Motor neuron (in vitro differentiated cells): ENCODE measurements around the gene TMEM101. TPM values are rescaled to one million over a fixed set of nuclear protein-coding genes. Genes with fewer than 3 reads are reported as not detected.
A peak's percentile ranks its signal among the peaks of the same experiment; 100 is the strongest.

Experiments
- ATAC-seq, 8 experiments: fragments of 200-7000 bp; cut with Tn5 transposase; replicated peaks in 6 of 8; 2 replicates each; pipeline ENCODE4 v1.8.0; 2021; ENCODE audit warnings: mild to moderate bottlenecking in 8 of 8, moderate library complexity in 8 of 8
- H3K27ac ChIP-seq, 2 donors: fragments of 250-450 bp; sonication (Bioruptor Pico); 2 replicates each; pipeline ENCODE4 v1.9.0; 2021; ENCODE audit warnings: antibody characterized with exemption in 2 of 2, mild to moderate bottlenecking in 2 of 2, moderate library complexity in 1 of 2
- H3K4me1 ChIP-seq, 2 donors: fragments of 250-450 bp; sonication (Bioruptor Pico); replicated peaks in 1 of 2; 2 replicates each; pipeline ENCODE4 v1.6.1; 2021; ENCODE audit warnings: antibody characterized with exemption in 2 of 2, mild to moderate bottlenecking in 2 of 2, moderate library complexity in 1 of 2
- H3K4me3 ChIP-seq, 5 donors: fragments of 250-450 bp; sonication (Bioruptor Pico); 2 replicates each; pipeline ENCODE4 v1.9.0; 2021; ENCODE audit warnings: antibody characterized with exemption in 5 of 5, mild to moderate bottlenecking in 5 of 5, moderate library complexity in 4 of 5
- WGBS, 10 experiments: fragments of 450-650 bp; shearing (Covaris generic); methylation state at CpG; one replicate each; pipeline ENCODE4 v1.0.0; 2022; 5-methylcytosine and 5-hydroxymethylcytosine counted together
- in situ Hi-C, 9 experiments: fragments of 400-800 bp; cut with MboI; loops; one replicate each; pipeline ENCODE4 v1.15.0; 2021; ENCODE audit warnings: low sequenced_read_pairs in 9 of 9, low pct_unique_long_range_greater_than_20kb in 2 of 9; ENCODE audit not compliant: unreplicated experiment in 9 of 9
- total RNA-seq, 8 experiments: library from RNA; unstranded; fragments of 300-600 nt; gene quantifications; 2 replicates each; pipeline versions ENCODE4 v1.2.3 to v1.2.4, GENCODE V29; 2022

Gene TMEM101
- total RNA-seq, 8 experiments from 2014 or later: 24.5 to 49.3 (median 34.4) TPM

DNA sequence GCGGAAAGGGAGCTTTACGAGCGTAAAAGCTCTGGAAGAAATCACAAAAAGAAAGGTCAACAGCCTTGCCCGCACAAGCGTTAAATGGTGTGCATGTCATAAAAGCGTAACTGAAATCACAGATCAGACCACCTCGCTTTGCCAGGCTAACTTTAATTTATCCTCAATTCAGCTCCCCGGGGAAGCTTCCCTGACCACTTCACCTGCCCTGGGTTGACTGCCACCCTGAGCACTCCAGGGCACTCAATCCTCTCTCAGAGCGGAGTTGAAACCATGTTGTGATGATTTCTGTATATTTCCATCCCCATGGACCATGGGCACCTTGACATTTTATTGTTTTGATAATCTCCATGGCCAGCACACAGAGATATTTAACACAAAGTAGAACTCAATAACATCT is 26.5 kb downstream of the TMEM101 start:
- Histone ChIP-seq H3K4me3 (no peak overlapping the region), H3K4me1 (peaks cover 0 to 6% of the 10 kb centered on the region in 2 donors), H3K27ac (no peak overlapping the region)
- ATAC-seq: no peak
- WGBS, 10 experiments: 0 to 100% (median 82%) methylated on average over 1 to 9 of the region's 9 CpGs
- in situ Hi-C loops: no loop called here

DNA sequence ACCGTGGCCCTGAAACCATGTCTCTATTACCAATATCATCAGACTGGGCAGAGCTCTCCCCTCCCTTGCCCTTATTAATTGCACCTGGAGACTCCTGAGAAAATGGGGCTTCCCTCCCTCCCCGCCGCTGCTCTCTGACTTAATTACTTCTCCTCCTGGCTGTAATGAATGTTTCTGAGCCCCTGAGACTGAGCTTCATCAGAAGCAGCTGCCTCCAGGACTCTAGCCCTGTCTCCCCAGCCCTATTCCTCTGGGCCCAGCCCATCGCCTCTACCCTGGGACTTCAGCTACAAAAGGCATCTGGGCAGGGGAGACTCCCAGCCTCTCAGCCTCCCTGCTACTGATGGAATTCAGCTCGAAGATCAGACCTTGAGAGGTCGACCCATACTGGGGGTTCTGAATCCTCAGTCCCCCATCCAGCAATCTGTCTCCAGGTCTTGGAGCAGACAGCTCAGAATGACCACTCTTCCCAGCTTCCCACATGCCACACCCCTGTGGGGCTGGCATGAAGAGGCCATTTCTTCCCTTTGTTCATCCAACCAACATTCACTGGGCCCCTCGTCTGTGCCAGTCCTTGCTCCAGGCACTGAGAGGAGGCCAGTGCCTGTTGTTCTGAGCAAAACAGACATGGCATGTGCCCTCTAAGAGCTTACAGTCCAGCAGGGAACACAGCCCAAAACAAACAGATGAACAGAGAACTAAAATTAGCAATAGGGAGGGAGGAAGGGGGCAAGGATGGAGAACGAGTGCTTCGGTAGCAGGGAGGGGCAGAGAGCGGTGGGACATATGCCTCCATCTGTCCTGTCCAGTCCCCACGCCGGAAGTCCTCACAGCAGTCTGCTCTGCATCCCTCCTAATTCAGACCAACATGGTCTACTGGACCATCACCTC is 27.4 kb downstream of the TMEM101 start:
- Histone ChIP-seq H3K4me3 (no peak overlapping the region), H3K27ac (no peak overlapping the region), H3K4me1 (peaks cover 0 to 6% of the 10 kb centered on the region in 2 donors)
- WGBS, 10 experiments: 33 to 100% (median 53%) methylated on average over 1 to 6 of the region's 12 CpGs; no CpG with 5 or more reads in 2 of the 10 experiments
- ATAC-seq: no peak
- in situ Hi-C loops: no loop called here

DNA sequence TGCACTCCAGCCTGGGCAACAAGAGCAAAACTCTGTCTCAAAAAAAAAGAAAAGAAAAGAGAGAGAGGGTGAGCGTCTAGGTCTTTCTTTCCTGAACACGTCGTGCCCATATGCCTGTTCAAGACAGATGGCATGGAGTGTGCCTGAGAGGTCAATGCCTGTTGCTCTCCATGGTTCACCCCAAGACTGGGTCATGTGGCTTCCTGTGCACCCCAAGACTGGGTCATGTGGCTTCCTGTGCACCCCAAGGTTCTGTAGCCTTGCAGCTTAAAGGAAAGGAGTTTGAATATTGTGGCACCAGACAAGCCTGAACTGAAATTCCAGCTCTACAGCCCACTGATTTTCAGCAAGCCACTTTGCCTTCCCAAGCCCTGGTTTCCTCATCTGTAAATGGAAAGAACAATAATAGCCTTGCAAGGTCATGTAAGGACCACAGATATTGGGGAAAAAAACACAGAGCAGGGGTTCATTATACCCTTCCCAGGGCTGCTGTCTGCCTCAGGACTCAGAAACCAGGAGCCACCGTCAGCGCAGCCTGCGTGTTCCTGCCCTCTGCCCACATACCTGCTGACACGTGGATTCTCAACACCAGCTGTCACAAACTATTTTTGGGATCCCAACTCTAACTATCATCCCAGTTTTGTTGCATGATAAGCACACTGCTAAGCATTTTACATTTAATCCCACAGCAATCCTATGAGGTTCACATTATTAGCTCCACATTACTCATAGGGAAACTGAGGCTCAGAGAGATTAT is 28.4 kb downstream of the TMEM101 start:
- Histone ChIP-seq H3K27ac (no peak overlapping the region), H3K4me3 (no peak overlapping the region), H3K4me1 (peaks cover 0 to 6% of the 10 kb centered on the region in 2 donors)
- WGBS, 10 experiments: 84 to 100% (median 100%) methylated on average over 1 to 6 of the region's 7 CpGs; no CpG with 5 or more reads in 3 of the 10 experiments
- ATAC-seq: no peak
- in situ Hi-C loops: no loop called here

DNA sequence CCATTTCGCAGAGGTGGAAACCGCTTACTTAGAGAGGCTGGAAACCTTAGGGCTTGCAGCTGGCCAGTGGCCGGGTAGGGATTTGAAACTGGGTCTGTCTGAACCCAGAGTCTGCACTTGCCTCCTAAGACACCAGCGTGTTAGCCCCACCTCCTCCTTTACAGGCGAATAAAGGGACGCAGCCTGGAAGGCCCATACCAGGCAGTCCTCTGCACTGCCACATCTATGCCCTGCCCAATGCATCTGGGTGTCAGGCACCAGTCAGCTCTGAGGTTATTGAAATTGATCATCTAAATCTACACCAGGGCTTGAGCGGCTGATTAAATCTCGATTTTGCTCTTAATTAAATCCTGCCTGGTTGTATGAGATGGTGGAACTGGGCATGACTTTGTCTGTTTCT is 30.2 kb downstream of the TMEM101 start:
- in situ Hi-C loops: no loop called here
- Histone ChIP-seq H3K4me1 (peaks cover 0 to 6% of the 10 kb centered on the region in 2 donors), H3K27ac (no peak overlapping the region), H3K4me3 (peak overlapping the region in 2 of 5 donors; percentile 34 to 42)
- ATAC-seq: no peak
- WGBS, 10 experiments: 51 to 100% (median 82%) methylated on average over 1 to 5 of the region's 8 CpGs; no CpG with 5 or more reads in 1 of the 10 experiments

DNA sequence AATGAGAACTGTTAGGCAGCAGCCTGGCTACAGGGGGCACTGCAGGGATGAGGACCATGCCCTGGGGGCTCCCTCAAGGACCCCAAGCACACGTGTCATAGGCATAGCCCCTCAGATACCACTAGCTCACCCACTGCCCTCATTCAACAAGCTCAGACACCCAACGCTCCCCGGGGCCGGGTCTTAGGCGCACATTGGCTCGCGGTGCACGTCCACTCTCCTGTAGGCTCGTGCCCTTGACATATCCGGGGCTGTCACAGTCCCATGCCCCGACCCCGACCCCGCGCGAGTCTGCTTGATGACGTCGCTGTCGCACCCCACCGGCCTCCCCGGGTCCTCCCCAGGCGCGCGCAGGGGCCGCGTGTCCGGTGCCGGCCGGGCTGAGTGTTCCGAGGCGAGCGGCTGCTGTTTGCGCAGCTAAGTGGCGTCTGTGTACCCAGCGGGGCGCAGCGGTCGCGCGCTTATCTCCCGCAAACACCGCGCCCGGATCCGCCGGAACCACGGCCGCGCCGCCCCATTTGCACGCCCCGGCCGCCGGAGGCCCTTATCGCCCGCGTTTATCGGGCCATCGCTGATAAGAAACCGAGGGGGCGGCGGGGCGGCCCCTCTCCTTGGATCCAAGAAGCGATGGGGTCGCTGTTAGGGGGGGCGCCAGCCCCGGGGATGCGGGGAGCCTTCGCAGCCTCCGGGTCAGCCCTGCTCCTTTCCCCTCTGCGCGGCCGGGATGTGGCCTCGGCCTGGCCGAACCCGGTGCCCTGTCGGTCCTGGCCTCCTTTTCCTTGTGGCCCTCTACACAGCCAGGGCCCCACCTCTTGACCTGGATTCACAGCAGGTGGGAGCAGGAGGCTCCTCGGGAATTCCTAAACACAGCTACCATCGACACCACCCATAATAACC is 31.0 kb downstream of the TMEM101 start:
- WGBS, 10 experiments: 0 to 30% (median 2%) methylated on average over 1 to 12 of the region's 78 CpGs; no CpG with 5 or more reads in 6 of the 10 experiments
- Histone ChIP-seq H3K27ac (no peak overlapping the region), H3K4me3 (peak overlapping the region; percentile 20 to 42 (median 29)), H3K4me1 (peaks cover 0 to 6% of the 10 kb centered on the region in 2 donors)
- in situ Hi-C loops: no loop called here
- peak in 7 of 8 experiments; percentile 60 to 95 (median 90) for ATAC-seq

DNA sequence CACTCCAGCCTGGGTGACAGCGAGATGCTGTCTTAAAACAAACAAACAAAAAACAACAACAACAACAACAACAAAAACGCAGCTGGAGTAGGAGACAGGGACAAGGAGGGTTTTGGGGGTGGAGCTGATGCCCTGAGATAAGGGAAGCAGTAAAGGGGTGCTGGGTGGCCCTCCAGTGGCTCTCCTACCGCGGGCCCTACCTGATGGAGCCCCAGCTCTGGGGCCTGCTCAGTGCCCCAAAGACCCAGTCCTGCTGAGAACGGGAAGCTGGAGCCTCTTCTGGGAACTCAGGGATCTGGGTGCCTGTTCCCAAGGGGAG is 31.6 kb downstream of the TMEM101 start:
- Histone ChIP-seq H3K27ac (no peak overlapping the region), H3K4me3 (no peak overlapping the region), H3K4me1 (peaks cover 0 to 3% of the 10 kb centered on the region in 2 donors)
- 0 to 100% (median 51%) methylated on average over 1 to 3 of the region's 5 CpGs; no CpG with 5 or more reads in 4 of the 10 experiments for WGBS, 10 experiments
- in situ Hi-C loops: no loop called here
- ATAC-seq: no peak

DNA sequence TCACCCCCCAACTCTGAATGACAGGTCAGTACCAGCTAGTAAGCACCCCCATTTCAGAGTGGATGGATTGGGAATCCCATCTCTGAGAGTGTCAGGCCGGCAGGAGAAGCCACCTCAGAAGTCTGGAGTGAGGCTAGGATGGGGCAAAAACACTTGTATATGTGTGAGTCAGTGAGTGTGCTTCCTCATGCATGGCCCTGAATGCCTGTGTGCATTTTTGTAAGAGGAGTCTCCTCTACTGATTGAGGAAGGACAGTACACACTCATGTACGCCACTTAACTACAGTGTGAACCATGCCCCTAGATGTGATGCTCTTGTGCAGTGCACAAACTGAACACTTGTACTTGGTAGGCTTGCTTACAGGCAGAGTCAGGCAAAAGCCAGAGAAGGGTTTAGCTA is 32.6 kb downstream of the TMEM101 start:
- WGBS, 10 experiments: 71 to 100% (median 73%) methylated on average over 1 to 2 of the region's 2 CpGs; no CpG with 5 or more reads in 7 of the 10 experiments
- H3K4me1 ChIP-seq: no peaks in the 10 kb centered on the region
- no peak overlapping the region for H3K27ac ChIP-seq
- in situ Hi-C loops: no loop called here
- no peak for ATAC-seq
- H3K4me3 ChIP-seq: no peak overlapping the region

DNA sequence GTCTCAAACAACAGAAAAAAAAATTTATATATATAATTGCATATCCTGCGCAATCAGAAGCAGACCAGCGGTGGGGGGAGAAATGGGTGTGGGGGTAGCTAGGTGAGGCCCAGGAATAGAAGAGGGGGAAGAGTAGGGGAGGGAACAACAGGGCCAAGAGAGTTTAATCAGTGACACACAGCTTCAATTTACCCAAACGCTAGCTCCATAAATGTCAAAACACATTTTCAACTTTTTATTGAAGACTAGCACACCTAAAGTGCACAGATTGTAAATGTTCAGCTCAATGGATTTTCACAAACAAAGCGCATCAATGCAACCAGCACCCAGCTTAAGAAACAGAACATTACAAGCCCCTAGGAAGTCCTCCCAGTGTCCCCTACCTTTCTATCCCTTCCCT is 35.1 kb downstream of the TMEM101 start:
- H3K27ac ChIP-seq: no peak overlapping the region
- ATAC-seq: no peak
- in situ Hi-C loops: no loop called here
- H3K4me3 ChIP-seq: no peak overlapping the region
- peaks cover 4 to 8% of the 10 kb centered on the region in 2 donors for H3K4me1 ChIP-seq
- WGBS, 10 experiments: 40 to 100% (median 80%) methylated on average over 1 to 4 of the region's 4 CpGs; no CpG with 5 or more reads in 2 of the 10 experiments

DNA sequence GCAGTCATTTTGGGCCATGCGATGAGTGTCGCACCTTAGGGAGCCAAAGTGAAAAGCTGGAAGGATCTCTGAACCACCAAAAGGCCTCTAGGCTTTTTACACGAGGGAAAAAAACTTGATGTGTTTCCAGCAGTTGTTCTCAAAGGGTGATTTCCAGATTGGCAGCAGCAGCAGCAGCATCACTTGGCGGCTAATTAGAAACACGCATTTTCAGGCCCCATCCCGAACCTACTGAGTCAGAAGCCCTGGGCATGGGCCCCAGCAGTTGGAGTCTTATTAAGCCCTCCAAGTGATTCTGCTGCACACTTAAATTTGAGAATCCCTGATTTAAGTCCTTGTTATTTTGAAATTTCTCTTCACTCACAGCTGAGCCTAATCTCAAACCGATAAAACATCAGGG is 35.8 kb downstream of the TMEM101 start:
- Histone ChIP-seq H3K4me3 (no peak overlapping the region), H3K4me1 (peaks cover 8 to 9% of the 10 kb centered on the region in 2 donors), H3K27ac (no peak overlapping the region)
- in situ Hi-C loops: no loop called here
- ATAC-seq: no peak
- WGBS, 10 experiments: 10 to 75% (median 55%) methylated on average over 2 to 7 of the region's 7 CpGs; no CpG with 5 or more reads in 2 of the 10 experiments

DNA sequence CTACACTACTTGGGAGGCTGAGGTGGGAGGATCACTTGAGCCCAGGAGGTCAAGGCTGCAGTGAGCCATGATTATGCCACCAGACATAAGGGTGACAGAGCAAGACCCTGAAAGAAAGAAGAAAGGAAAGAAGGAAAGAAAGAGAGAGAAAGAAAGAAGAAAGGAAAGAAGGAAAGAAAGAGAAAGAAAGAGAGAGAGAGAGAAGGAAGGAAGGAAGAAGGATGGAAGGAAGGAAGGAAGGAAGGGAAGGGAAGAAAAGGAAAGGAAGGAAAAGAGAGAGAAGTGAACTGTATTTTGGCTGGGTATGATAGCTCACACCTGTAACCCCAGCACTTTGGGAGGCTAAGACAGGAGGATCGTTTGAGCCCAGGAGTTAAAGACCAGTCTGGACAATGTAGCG is 36.7 kb downstream of the TMEM101 start:
- H3K27ac ChIP-seq: no peak overlapping the region
- H3K4me3 ChIP-seq: no peak overlapping the region
- H3K4me1 ChIP-seq: peaks cover 8 to 9% of the 10 kb centered on the region in 2 donors
- no peak for ATAC-seq
- in situ Hi-C loops: no loop called here
- 57 to 83% (median 70%) methylated on average over 1 to 2 of the region's 2 CpGs; no CpG with 5 or more reads in 2 of the 10 experiments for WGBS, 10 experiments

DNA sequence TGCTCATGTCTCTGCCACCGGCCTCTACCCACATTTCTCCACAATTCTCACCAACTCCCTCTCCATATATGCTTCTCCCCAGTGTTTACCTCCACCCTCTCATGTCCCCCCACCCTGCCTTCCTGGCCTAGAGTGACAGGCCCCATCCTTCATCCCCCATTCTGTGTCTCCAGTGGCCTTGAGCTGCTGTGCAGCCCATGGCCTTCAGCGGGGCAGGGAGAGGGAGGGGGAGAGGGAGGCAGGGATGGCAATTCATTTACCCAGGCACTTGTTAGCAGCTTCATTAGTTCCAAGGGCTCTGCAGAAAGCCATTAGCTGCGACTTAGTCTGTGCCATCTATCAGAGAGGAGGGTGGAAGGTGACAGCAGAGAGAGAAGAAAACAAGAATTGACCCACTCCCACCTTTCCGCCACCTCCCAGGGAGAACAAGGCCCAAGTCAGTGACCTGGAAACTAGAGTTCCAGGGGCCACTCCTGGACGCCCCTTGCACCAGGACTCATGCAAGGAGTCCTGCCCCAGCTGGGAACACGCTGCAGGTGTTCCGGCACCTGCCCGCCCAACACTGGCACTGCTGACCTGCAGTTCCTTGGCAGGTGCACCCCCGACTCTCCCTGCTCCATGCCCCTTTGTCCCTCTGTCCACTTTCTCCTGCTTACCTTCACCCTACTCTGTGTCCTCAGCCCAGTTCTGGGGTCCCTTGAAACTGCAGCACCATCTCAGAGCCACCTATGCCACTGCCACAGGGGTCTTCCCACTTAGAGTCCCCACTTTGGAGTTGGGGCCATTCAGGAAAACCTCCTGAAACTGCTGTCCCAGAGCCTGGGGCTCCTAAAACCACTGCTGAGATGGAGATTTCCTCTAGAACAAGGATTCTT is 37.6 kb downstream of the TMEM101 start:
- H3K4me1 ChIP-seq: peaks cover 8 to 9% of the 10 kb centered on the region in 2 donors
- in situ Hi-C loops: no loop called here

DNA sequence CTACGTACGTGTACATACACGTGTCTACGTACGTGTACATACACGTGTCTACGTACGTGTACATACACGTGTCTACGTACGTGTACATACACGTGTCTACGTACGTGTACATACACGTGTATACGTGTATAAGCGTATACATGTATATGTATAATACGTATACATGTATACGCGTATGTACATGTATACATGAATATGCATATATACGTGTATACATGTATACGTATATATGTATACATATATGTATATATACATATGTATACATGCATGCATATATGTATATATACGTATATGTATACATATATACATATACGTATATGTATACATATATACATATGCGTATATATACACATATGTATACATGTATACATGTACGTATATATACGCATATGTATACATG is 38.9 kb downstream of the TMEM101 start:
- WGBS, 10 experiments: 25 to 87% (median 75%) methylated on average over 2 to 10 of the region's 27 CpGs; no CpG with 5 or more reads in 6 of the 10 experiments
- Histone ChIP-seq H3K4me1 (peaks cover 8 to 9% of the 10 kb centered on the region in 2 donors), H3K27ac (no peak overlapping the region), H3K4me3 (no peak overlapping the region)
- in situ Hi-C loops: no loop called here
- ATAC-seq: no peak

More for the DNA sequence above, 37.6 kb downstream of the TMEM101 start:
- WGBS, 10 experiments: 0 to 83% (median 45%) methylated on average over 1 to 4 of the region's 9 CpGs; no CpG with 5 or more reads in 6 of the 10 experiments
- Histone ChIP-seq H3K27ac (no peak overlapping the region), H3K4me3 (no peak overlapping the region)
- ATAC-seq: peak in 5 of 8 experiments; percentile 40 to 77 (median 62)
